Right ventricle myocardium superior (tissue), 1 donor: Measurements from ENCODE around the gene UBASH3B. TPM values are rescaled to one million over a fixed set of nuclear protein-coding genes. Genes with fewer than 3 reads are reported as not detected.
A peak's percentile ranks its signal among the peaks of the same experiment; 100 is the strongest.

Experiments
- ATAC-seq: fragments of 200-7000 bp; cut with Tn5 transposase; one replicate; pipeline ENCODE4 v1.9.1; 2020; ENCODE audit warnings: mild to moderate bottlenecking; ENCODE audit not compliant: poor library complexity
- DNase-seq: peaks from one replicate; pipeline ENCODE4 v3.0.0-alpha.2; 2020
- intact Hi-C: fragments of 100-400 bp; cut with DNase I; formaldehyde crosslinking; loops from one replicate; pipeline ENCODE4 v1.11.2; 2022
- total RNA-seq: library from RNA; stranded (reverse); fragmentation: NEBNext Ultra II Directional; extraction: Animal tissue kit (Norgen Biotek cat#: 25700); gene quantifications from one replicate; pipeline ENCODE4 v1.2.1, GENCODE V29; 2021
- donor health status: DM: no; HTN: yes; CAD: no; lungs with severe emphysema.

The UBASH3B gene
- total RNA-seq, 1 donor from 2014 or later: 2.5 TPM

GRCh38 chr11:122670131-122670530, 14.6 kb downstream of the UBASH3B start:
- intact Hi-C loops: no loop called here
- no peak for ATAC-seq
- no peak for DNase-seq

- intact Hi-C loops: no loop called here
- no peak for DNase-seq
- peak; percentile 25 for ATAC-seq
Observed at GRCh38 chr11:122671400-122671891, 15.9 kb downstream of the UBASH3B start.

GRCh38 chr11:122672892-122673291, 17.4 kb downstream of the UBASH3B start:
- DNase-seq (peak; percentile 56), ATAC-seq (peak; percentile 60)
- intact Hi-C loops: no loop called here

GRCh38 chr11:122673701-122674100, 18.2 kb downstream of the UBASH3B start:
- no peak for ATAC-seq
- intact Hi-C loops: no loop called here

GRCh38 chr11:122676638-122677037, 21.1 kb downstream of the UBASH3B start:
- intact Hi-C loops: no loop called here
- no peak for DNase-seq
- ATAC-seq: no peak

More at GRCh38 chr11:122673701-122674100, 18.2 kb downstream of the UBASH3B start:
- DNase-seq: no peak

- intact Hi-C loops: no loop called here
- DNase-seq (no peak), ATAC-seq (no peak)
Observed at GRCh38 chr11:122677256-122677655, 21.7 kb downstream of the UBASH3B start.

GRCh38 chr11:122678406-122678805, 22.9 kb downstream of the UBASH3B start:
- intact Hi-C loops: no loop called here
- DNase-seq: no peak
- ATAC-seq: no peak

GRCh38 chr11:122679466-122679865, 23.9 kb downstream of the UBASH3B start:
- intact Hi-C loops: no loop called here
- ATAC-seq (no peak), DNase-seq (no peak)

- DNase-seq (no peak), ATAC-seq (no peak)
- intact Hi-C loops: no loop called here
Observed at GRCh38 chr11:122681070-122681469, 25.5 kb downstream of the UBASH3B start.

- intact Hi-C loops: no loop called here
- no peak for DNase-seq
- ATAC-seq: no peak
Observed at GRCh38 chr11:122681735-122682134, 26.2 kb downstream of the UBASH3B start.

GRCh38 chr11:122682464-122682863, 26.9 kb downstream of the UBASH3B start:
- ATAC-seq (no peak), DNase-seq (no peak)
- intact Hi-C loops: no loop called here

GRCh38 chr11:122685041-122685440, 29.5 kb downstream of the UBASH3B start:
- ATAC-seq: no peak
- intact Hi-C loops: no loop called here

GRCh38 chr11:122686111-122686510, 30.6 kb downstream of the UBASH3B start:
- no peak for DNase-seq
- ATAC-seq: no peak
- intact Hi-C loops: no loop called here

More at GRCh38 chr11:122685041-122685440, 29.5 kb downstream of the UBASH3B start:
- no peak for DNase-seq

GRCh38 chr11:122690384-122690783, 34.9 kb downstream of the UBASH3B start:
- intact Hi-C loops: no loop called here
- ATAC-seq (peak; percentile 18), DNase-seq (no peak)

- DNase-seq: no peak
- peak; percentile 72 for ATAC-seq
- intact Hi-C loops: no loop called here
Observed at GRCh38 chr11:122690801-122691548, 35.5 kb downstream of the UBASH3B start.

GRCh38 chr11:122691549-122692150, 36.1 kb downstream of the UBASH3B start:
- ATAC-seq: peak; percentile 31
- intact Hi-C loops: no loop called here

GRCh38 chr11:122692444-122692843, 36.9 kb downstream of the UBASH3B start:
- intact Hi-C loops: no loop called here
- no peak for ATAC-seq
- DNase-seq: no peak

More at GRCh38 chr11:122691549-122692150, 36.1 kb downstream of the UBASH3B start:
- DNase-seq: no peak

GRCh38 chr11:122695076-122695615, 39.6 kb downstream of the UBASH3B start:
- no peak for DNase-seq
- intact Hi-C loops: no loop called here
- no peak for ATAC-seq

- intact Hi-C loops: no loop called here
Observed at GRCh38 chr11:122696662-122697061, 41.1 kb downstream of the UBASH3B start.

GRCh38 chr11:122697636-122698167, 42.2 kb downstream of the UBASH3B start:
- DNase-seq (no peak), ATAC-seq (peak; percentile 34)
- intact Hi-C loops: no loop called here

More at GRCh38 chr11:122696662-122697061, 41.1 kb downstream of the UBASH3B start:
- DNase-seq (no peak), ATAC-seq (no peak)
